ENCODE results near the gene ATP5F1D.

The ATP5F1D gene

GRCh38 chr19:1259876-1260748 is 18.6 kb downstream of the ATP5F1D start:
- DNase-seq = peak; percentile 80

- peak; percentile 98 for DNase-seq
Measured at GRCh38 chr19:1260749-1261537, 19.4 kb downstream of the ATP5F1D start.

GRCh38 chr19:1261538-1261797 is 19.9 kb downstream of the ATP5F1D start:
- peak; percentile 66 for DNase-seq

- DNase-seq = no peak
Measured at GRCh38 chr19:1261798-1262622, 20.5 kb downstream of the ATP5F1D start.

GRCh38 chr19:1262623-1263123 is 21.1 kb downstream of the ATP5F1D start:
- no peak for DNase-seq

GRCh38 chr19:1263188-1263587 is 21.6 kb downstream of the ATP5F1D start:
- no peak for DNase-seq

- no peak for DNase-seq
Measured at GRCh38 chr19:1264801-1265614, 23.5 kb downstream of the ATP5F1D start.

- peak; percentile 77 for DNase-seq
Measured at GRCh38 chr19:1265615-1266128, 24.1 kb downstream of the ATP5F1D start.

- peak; percentile 95 for DNase-seq
Measured at GRCh38 chr19:1266129-1266915, 24.8 kb downstream of the ATP5F1D start.

- peak; percentile 94 for DNase-seq
Measured at GRCh38 chr19:1266916-1267476, 25.4 kb downstream of the ATP5F1D start.

GRCh38 chr19:1267477-1268225 is 26.1 kb downstream of the ATP5F1D start:
- no peak for DNase-seq

GRCh38 chr19:1268226-1269064 is 26.9 kb downstream of the ATP5F1D start:
- DNase-seq = no peak

GRCh38 chr19:1269065-1269477 is 27.5 kb downstream of the ATP5F1D start, which contains the start of gene CIRBP:
Gene CIRBP (plus strand): TSS chr19:1269332. CDS start chr19:1270934, 1,602 bp downstream.
- DNase-seq = peak; percentile 99

GRCh38 chr19:1269478-1270212 is 28.1 kb downstream of the ATP5F1D start:
- DNase-seq = peak; percentile 96

- DNase-seq = no peak
Measured at GRCh38 chr19:1270213-1270853, 28.8 kb downstream of the ATP5F1D start.

- no peak for DNase-seq
Measured at GRCh38 chr19:1270854-1271527, 29.4 kb downstream of the ATP5F1D start.
